Hepatocyte (in vitro differentiated cells): Measurements from ENCODE around the gene SLC12A5. TPM values are rescaled to one million over a fixed set of nuclear protein-coding genes. Genes with fewer than 3 reads are reported as not detected.

Experiments used
- DNase-seq: peaks from one replicate; pipeline ENCODE4 v3.0.0-alpha.2; 2016; ENCODE audit warnings: low spot score
- H2AFZ ChIP-seq: fragments of 200-600 bp; sonication (generic); 2 replicates; pipeline ENCODE4 v1.6.0; 2016; ENCODE audit warnings: antibody characterized with exemption, mild to moderate bottlenecking
- H3K27ac ChIP-seq: fragments of 200-600 bp; sonication (generic); 2 replicates; pipeline ENCODE4 v1.5.1; 2016; ENCODE audit warnings: mild to moderate bottlenecking
- H3K27me3 ChIP-seq: fragments of 200-600 bp; sonication (generic); 2 replicates; pipeline ENCODE4 v1.6.1; 2016
- H3K36me3 ChIP-seq: fragments of 200-600 bp; sonication (generic); replicated peaks from 2 replicates; pipeline ENCODE4 v1.5.1; 2016; ENCODE audit warnings: low read depth; ENCODE audit not compliant: insufficient read depth
- H3K4me1 ChIP-seq: fragments of 200-600 bp; sonication (generic); 2 replicates; pipeline ENCODE4 v1.5.1; 2016; ENCODE audit warnings: mild to moderate bottlenecking, moderate library complexity; ENCODE audit not compliant: insufficient read depth
- H3K4me2 ChIP-seq: fragments of 200-600 bp; sonication (generic); 2 replicates; pipeline ENCODE4 v1.6.0; 2016
- H3K4me3 ChIP-seq: fragments of 200-600 bp; sonication (generic); 2 replicates; pipeline ENCODE4 v1.5.1; 2016; ENCODE audit warnings: mild to moderate bottlenecking
- H3K79me2 ChIP-seq: fragments of 200-600 bp; sonication (generic); 2 replicates; pipeline ENCODE4 v1.6.0; 2017; ENCODE audit warnings: mild to moderate bottlenecking
- H3K9me2 ChIP-seq: fragments of 200-600 bp; sonication (generic); replicated peaks from 2 replicates; pipeline ENCODE4 v1.6.0; 2017; ENCODE audit warnings: mild to moderate bottlenecking; ENCODE audit not compliant: insufficient read depth
- H3K9me3 ChIP-seq: fragments of 200-600 bp; sonication (generic); 2 replicates; pipeline ENCODE4 v1.5.1; 2016; ENCODE audit warnings: low read depth, mild to moderate bottlenecking
- H4K20me1 ChIP-seq: fragments of 200-600 bp; sonication (generic); 2 replicates; pipeline ENCODE4 v1.6.0; 2016; ENCODE audit warnings: mild to moderate bottlenecking; ENCODE audit not compliant: insufficient read depth, poor library complexity, severe bottlenecking
- EZH2 ChIP-seq: fragments of 200-600 bp; sonication (generic); IDR thresholded peaks from 2 replicates; pipeline ENCODE4 v1.6.1; 2016; ENCODE audit warnings: antibody characterized with exemption, mild to moderate bottlenecking, borderline replicate concordance
- EZH2phosphoT487 ChIP-seq: fragments of 200-600 bp; sonication (generic); IDR thresholded peaks from one replicate; pipeline ENCODE4 v1.6.1; 2018; ENCODE audit warnings: antibody characterized with exemption, mild to moderate bottlenecking, low read depth, moderate library complexity; ENCODE audit not compliant: unreplicated experiment, severe bottlenecking
- WGBS: methylation state at CpG from one replicate; pipeline ENCODE4 v1.1.6; 2016; ENCODE audit warnings: low lambda C conversion rate; ENCODE audit errors: missing lambda C conversion rate; 5-methylcytosine and 5-hydroxymethylcytosine counted together
- polyA plus RNA-seq: library from polyadenylated mRNA; unstranded; fragments of >200 nt; fragmentation: Nextera tagmentation; extraction: Ambion mirVana; gene quantifications from 2 replicates; pipeline ENCODE4 v1.2.1, GENCODE V29; 2016
- total RNA-seq: library from RNA; depleted of rRNA; stranded (reverse); fragments of >200 nt; gene quantifications from 2 replicates; pipeline ENCODE4 v1.2.3, GENCODE V29; 2014
- TF ChIP-seq, protein P1 (sequence below): fragments of 200-600 bp; sonication (generic); IDR thresholded peaks from 2 replicates; pipeline ENCODE4 v1.5.1; 2016; ENCODE audit warnings: antibody characterized with exemption, mild to moderate bottlenecking; ENCODE audit not compliant: poor library complexity

Gene SLC12A5
- total and polyA plus RNA-seq, 2 experiments from 2014 or later: 0.57 to 3.1 TPM

DNA sequence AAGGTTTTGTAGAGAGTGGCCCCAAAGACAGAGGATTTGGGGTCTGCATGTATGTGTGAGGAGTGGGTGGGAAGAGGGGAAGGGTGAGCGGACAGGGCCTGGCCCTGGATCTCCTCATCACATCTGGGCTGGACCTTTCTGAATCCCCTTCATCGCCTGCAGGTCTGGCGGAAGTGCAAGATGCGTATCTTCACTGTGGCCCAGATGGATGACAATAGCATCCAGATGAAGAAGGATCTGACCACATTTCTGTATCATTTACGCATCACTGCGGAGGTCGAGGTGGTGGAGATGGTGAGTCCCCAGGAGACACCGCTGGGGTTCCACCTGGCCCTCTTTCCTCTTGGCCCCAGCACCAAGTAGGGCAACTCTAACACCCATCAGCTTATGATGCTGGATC, 24.4 kb downstream of the SLC12A5 start:
- peaks cover 7% of the 10 kb centered on the region for H3K4me1 ChIP-seq

DNA sequence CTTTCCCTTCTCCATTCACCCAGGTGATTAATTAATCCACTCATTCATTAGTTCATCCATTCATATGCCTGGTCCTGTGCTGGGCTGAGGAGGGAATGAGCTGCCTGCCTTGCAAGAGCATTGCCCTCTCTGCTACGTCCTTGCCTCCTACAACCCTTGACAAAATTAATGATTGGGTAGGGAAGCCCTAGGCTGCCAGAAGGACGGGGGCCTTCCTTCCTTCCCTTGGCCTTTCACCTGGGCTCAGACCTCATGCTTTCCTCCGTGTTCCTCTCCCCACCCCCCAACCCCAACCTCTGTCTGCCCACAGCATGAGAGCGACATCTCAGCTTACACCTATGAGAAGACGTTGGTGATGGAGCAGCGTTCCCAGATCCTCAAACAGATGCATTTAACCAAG, 25.6 kb downstream of the SLC12A5 start:
- TF ChIP-seq EZH2phosphoT487: no peak
- TF ChIP-seq, protein P1, sequence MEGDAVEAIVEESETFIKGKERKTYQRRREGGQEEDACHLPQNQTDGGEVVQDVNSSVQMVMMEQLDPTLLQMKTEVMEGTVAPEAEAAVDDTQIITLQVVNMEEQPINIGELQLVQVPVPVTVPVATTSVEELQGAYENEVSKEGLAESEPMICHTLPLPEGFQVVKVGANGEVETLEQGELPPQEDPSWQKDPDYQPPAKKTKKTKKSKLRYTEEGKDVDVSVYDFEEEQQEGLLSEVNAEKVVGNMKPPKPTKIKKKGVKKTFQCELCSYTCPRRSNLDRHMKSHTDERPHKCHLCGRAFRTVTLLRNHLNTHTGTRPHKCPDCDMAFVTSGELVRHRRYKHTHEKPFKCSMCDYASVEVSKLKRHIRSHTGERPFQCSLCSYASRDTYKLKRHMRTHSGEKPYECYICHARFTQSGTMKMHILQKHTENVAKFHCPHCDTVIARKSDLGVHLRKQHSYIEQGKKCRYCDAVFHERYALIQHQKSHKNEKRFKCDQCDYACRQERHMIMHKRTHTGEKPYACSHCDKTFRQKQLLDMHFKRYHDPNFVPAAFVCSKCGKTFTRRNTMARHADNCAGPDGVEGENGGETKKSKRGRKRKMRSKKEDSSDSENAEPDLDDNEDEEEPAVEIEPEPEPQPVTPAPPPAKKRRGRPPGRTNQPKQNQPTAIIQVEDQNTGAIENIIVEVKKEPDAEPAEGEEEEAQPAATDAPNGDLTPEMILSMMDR: no peak
- TF ChIP-seq EZH2: no peak
- H2AFZ ChIP-seq: no peak overlapping the region
- H3K27ac ChIP-seq: no peak overlapping the region
- peaks cover 19% of the 10 kb centered on the region for H3K4me1 ChIP-seq
- 59% methylated on average over 6 of the region's 6 CpGs for WGBS
- no peaks in the 10 kb centered on the region for H3K9me2 ChIP-seq
- H3K27me3 ChIP-seq: peaks cover 19% of the 10 kb centered on the region
- H3K4me2 ChIP-seq: no peak overlapping the region
- no peaks in the 10 kb centered on the region for H3K9me3 ChIP-seq
- no peaks in the 10 kb centered on the region for H3K79me2 ChIP-seq
- H3K4me3 ChIP-seq: no peak overlapping the region
- no peaks in the 10 kb centered on the region for H3K36me3 ChIP-seq
- DNase-seq: no peak
- peaks cover 26% of the 10 kb centered on the region for H4K20me1 ChIP-seq

More for the DNA sequence above, 24.4 kb downstream of the SLC12A5 start:
- no peak for DNase-seq
- H3K9me2 ChIP-seq: no peaks in the 10 kb centered on the region
- TF ChIP-seq, protein P1: no peak
- TF ChIP-seq EZH2phosphoT487: no peak
- H3K36me3 ChIP-seq: no peaks in the 10 kb centered on the region
- peaks cover 14% of the 10 kb centered on the region for H4K20me1 ChIP-seq
- WGBS: 88% methylated on average over 8 of the region's 8 CpGs
- H3K27ac ChIP-seq: no peak overlapping the region
- no peak overlapping the region for H2AFZ ChIP-seq
- H3K4me2 ChIP-seq: no peak overlapping the region
- H3K4me3 ChIP-seq: no peak overlapping the region
- H3K9me3 ChIP-seq: no peaks in the 10 kb centered on the region
- no peaks in the 10 kb centered on the region for H3K79me2 ChIP-seq
- H3K27me3 ChIP-seq: peaks cover 19% of the 10 kb centered on the region

DNA sequence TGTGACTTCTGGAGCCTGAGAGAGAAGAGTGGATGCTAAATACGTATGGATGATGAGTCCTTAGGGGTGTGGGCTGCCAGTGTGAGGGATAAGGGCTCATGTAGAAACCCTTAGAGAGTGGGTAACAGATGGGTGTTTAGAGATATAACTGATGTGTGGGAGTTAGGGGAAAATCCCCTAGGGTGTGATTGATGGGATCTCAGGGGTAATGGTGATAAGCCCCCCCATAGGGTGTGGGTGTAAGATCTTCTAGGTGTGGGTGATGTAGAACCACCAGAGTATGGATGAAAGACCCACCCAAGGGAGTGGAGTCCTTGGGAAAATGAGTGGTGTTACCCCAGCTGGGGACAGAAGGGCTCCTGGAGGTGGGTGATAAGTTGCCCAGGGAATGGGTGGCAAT, 26.3 kb downstream of the SLC12A5 start:
- H3K9me2 ChIP-seq: no peaks in the 10 kb centered on the region
- H2AFZ ChIP-seq: no peak overlapping the region
- WGBS: 42% methylated on average over 1 of the region's 1 CpG
- H3K4me2 ChIP-seq: no peak overlapping the region
- no peak overlapping the region for H3K4me3 ChIP-seq
- peaks cover 32% of the 10 kb centered on the region for H4K20me1 ChIP-seq
- DNase-seq: no peak
- H3K36me3 ChIP-seq: no peaks in the 10 kb centered on the region
- no peaks in the 10 kb centered on the region for H3K9me3 ChIP-seq
- peaks cover 19% of the 10 kb centered on the region for H3K27me3 ChIP-seq
- TF ChIP-seq EZH2phosphoT487: no peak
- no peak for TF ChIP-seq EZH2
- TF ChIP-seq, protein P1: no peak
- no peak overlapping the region for H3K27ac ChIP-seq
- peaks cover 20% of the 10 kb centered on the region for H3K4me1 ChIP-seq
- no peaks in the 10 kb centered on the region for H3K79me2 ChIP-seq
